Measurements from ENCODE around the gene ADAP1.
"Not testable (repeated sequence)": the region's sequence is repeated elsewhere in the genome, so short reads cannot be mapped to it uniquely, and the experiment has no call there.

Gene ADAP1, protein sequence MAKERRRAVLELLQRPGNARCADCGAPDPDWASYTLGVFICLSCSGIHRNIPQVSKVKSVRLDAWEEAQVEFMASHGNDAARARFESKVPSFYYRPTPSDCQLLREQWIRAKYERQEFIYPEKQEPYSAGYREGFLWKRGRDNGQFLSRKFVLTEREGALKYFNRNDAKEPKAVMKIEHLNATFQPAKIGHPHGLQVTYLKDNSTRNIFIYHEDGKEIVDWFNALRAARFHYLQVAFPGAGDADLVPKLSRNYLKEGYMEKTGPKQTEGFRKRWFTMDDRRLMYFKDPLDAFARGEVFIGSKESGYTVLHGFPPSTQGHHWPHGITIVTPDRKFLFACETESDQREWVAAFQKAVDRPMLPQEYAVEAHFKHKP
- 4.6 to 19.8 reads per million in 2 experiments for total RNA-seq

GRCh38 chr7:954330-955238 lies at the start of gene ADAP1:
TSS of gene ADAP1 (minus strand) at chr7:954680. CDS start at chr7:954477, 203 bp downstream.
- peak; percentile 12 for DNase-seq (ENCODE audit: low read depth)

DNA sequence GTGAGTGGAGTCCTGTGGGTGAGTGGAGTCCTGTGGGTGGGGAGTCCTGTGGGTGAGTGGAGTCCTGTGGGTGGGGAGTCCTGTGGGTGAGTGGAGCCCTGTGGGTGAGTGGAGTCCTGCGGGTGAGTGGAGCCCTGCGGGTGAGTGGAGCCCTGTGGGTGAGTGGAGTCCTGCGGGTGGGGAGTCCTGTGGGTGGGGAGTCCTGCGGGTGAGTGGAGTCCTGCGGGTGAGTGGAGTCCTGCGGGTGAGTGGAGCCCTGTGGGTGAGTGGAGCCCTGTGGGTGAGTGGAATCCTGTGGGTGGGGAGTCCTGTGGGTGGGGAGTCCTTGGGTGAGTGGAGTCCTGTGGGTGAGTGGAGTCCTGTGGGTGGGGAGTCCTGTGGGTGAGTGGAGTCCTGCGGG lies 48.0 kb upstream of the ADAP1 start:
- not testable (repeated sequence) for DNase-seq (ENCODE audit: low read depth)

DNA sequence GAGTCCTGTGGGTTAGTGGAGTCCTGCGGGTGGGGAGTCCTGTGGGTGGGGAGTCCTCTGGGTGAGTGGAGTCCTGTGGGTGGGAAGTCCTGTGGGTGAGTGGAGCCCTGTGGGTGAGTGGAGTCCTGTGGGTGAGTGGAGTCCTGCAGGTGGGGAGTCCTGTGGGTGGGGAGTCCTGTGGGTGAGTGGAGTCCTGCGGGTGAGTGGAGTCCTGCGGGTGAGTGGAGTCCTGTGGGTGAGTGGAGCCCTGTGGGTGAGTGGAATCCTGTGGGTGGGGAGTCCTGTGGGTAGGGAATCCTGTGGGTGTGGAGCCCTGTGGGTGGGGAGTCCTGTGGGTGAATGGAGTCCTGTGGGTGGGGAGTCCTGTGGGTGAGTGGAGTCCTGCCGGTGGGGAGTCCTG lies 47.5 kb upstream of the ADAP1 start:
- DNase-seq (ENCODE audit: low read depth): not testable (repeated sequence)

DNA sequence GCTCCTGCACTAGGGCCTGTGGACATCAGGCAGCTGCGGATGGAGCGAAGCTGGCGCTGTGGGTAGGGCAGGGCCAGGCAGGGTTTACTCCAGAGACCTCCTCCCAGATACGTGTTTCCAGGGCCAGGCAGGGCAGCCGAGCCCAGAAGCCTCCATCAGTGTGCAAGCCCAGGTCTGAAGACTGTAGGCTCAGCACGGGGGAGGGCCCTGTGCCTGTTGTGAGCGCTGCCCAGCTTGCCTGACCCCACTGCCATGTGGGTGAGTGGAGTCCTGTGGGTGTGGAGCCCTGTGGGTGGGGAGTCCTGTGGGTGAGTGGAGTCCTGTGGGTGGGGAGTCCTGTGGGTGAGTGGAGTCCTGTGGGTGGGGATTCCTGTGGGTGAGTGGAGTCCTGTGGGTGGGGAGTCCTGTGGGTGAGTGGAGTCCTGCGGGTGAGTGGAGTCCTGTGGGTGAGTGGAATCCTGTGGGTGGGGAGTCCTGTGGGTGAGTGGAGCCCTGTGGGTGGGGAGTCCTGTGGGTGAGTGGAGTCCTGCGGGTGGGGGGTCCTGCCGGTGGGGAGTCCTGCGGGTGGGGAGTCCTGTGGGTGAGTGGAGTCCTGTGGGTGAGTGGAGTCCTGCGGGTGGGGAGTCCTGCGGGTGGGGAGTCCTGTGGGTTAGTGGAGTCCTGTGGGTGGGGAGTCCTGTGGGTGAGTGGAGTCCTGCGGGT lies 46.7 kb upstream of the ADAP1 start:
- DNase-seq (ENCODE audit: low read depth): not testable (repeated sequence)

DNA sequence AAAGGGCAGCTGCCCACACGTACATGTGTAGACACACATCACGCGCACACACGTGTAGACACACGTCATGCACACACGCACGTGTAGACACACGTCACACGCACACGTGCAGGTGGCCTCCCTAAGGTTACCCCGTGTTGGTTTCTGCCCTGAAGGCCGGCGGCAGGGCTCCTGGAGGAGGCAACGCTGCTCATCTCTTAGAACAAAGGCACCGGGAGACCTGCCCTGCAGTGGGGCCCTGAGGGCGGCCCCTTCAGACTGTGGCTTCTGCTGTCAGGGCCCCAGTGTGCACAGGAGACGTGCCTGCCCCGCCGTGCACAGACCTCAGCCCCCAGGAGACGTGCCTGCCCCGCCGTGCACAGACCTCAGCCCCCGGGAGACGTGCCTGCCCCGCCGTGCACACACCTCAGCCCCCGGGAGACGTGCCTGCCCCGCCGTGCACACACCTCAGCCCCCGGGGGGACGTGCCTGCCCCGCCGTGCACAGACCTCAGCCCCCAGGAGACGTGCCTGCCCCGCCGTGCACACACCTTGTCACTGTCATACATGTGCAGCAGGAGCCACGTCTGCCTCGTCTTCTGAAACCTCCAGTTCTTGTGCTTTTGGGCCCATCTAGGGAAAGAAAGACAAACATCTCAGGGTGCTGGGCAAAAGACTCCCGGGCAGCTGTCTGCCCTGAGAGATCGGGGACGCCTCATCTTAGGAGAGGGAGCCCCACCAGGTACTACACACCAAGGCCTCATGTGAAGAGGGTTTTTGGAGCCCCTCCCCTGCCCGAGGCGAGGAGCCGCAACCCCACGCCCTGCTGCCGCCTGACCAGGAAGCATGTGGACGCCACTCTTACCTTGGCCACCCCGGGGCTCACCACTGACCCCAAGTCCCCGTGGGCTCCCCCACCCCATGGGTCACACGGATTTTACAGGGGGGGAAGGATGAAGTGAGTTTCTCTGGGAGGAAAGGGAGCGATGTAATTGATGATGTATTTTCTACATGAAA lies 45.8 kb upstream of the ADAP1 start:
- no peak for DNase-seq (ENCODE audit: low read depth)

GRCh38 chr7:999149-999879 lies 44.8 kb upstream of the ADAP1 start:
- no peak for DNase-seq (ENCODE audit: low read depth)

- no peak for DNase-seq (ENCODE audit: low read depth)
These were observed 43.2 kb upstream of the ADAP1 start for GRCh38 chr7:997404-998395.

GRCh38 chr7:996079-996872 lies 41.8 kb upstream of the ADAP1 start:
- no peak for DNase-seq (ENCODE audit: low read depth)

GRCh38 chr7:995571-995970 lies 41.1 kb upstream of the ADAP1 start:
- DNase-seq (ENCODE audit: low read depth): no peak

GRCh38 chr7:994592-995308 lies 40.3 kb upstream of the ADAP1 start:
- DNase-seq (ENCODE audit: low read depth): no peak

DNA sequence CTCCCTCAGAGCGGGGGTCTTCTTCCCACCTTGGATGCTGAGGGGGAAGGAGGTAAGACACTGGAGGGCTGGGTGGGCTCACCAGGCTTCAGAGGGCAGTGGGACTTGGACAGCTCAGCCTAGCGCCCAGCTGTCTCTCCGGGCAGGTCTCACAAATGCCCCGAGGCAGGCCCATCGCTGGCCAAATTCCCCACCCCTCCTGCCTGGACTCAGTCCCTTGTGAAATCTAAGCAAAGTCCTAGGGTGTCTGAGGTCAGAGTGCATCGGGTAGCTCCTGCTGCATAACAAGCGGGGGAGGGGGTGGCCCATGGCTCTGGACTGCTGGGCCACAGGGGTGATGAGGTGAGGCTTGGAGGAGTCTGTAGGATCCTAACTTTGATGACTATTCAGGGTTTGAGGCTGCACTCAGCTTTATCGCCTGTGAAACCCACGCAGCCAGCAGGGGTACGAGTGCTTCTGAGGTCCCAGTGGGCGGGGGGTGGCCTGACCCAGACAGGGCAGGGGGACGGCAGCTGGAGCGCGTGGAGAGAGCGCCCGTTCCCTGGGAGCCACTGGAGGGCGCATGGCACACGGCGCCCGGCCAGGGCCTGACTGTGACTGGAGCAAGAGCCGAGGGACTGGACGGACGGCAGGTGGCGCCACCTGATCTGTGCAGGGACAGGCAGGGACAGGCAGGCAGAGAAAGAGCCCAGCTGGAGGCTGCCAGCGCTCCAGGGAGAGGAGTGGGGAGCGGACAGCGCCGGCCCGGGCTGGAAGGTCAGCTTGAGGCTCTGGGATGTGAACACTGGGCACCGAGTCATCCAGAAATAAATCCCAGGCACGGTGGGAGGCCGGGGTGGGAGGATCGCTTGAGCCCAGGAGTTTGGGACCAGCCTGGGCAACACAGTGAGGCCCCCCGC lies 38.5 kb upstream of the ADAP1 start:
- peak; percentile 92 for DNase-seq (ENCODE audit: low read depth)

- no peak for DNase-seq (ENCODE audit: low read depth)
These were observed 37.5 kb upstream of the ADAP1 start for GRCh38 chr7:991729-992656.

- DNase-seq (ENCODE audit: low read depth): no peak
These were observed 36.7 kb upstream of the ADAP1 start for GRCh38 chr7:990933-991728.

DNA sequence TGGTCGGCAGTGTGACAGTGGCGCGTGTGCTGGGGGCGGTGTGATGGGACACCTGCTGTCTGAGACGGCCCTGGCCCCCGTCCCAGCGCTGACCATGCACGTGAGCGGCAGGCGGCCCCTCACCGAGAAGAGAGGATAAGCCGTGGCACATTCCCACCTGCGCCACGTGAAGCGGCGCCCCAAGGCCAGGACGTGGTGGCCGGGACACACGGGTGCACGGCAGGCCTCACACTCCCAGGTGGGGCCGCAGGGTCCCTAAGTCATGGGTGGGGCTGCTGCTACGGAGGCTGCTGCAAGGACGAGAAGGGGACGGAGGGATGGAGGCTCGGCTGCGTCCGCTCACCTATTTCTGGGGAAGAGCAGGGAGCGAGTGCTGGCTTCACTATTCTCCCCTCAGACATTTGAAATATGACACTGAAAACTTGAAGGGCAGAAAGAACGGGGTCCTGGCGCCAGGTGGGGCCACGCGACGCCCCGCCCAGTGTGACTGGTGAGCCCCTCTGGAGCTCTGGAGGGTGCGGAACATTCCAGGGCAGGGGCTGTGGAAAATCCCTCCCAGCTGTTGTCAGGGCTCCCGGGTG lies 36.0 kb upstream of the ADAP1 start:
- no peak for DNase-seq (ENCODE audit: low read depth)

All from T follicular helper cell (primary cell).